ENCODE measurements around the gene ITPKC.
"Not testable (repeated sequence)": the region's sequence is repeated elsewhere in the genome, so short reads cannot be mapped to it uniquely, and the experiment has no call there.

The ITPKC gene

DNA sequence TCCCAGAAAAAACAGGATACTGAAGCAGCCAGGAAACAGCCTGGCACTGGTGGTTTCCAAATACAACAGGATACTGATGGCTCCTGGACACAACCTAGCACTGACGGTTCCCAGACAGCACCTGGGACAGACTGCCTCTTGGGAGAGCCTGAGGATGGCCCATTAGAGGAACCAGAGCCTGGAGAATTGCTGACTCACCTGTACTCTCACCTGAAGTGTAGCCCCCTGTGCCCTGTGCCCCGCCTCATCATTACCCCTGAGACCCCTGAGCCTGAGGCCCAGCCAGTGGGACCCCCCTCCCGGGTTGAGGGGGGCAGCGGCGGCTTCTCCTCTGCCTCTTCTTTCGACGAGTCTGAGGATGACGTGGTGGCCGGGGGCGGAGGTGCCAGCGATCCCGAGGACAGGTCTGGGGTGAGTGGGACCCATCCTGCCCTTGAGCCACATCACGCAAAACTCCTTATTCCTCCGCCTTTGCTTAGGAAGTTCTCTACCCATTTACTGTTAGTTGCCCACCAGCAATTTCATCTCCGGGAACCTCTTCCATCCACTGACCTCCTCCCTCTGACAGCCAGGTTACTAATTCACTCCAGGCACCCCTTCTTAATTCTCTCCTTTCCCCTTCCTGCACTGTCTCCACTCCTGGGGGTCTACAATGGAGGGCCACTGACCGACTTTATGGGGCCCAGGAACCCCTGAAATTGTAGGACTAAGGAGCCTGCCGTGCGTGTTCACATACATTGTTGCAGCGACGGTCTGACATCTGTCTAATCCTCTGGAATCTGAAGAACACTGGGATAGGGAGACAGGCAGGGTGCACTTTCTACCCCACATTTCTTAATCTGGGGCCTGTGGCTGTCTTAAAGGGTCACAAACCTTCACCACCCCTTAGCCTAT lies 1.2 kb downstream of the ITPKC start:
- DNase-seq = no peak

- DNase-seq = no peak
Observed at GRCh38 chr19:40718774-40719391, 2.0 kb downstream of the ITPKC start.

DNA sequence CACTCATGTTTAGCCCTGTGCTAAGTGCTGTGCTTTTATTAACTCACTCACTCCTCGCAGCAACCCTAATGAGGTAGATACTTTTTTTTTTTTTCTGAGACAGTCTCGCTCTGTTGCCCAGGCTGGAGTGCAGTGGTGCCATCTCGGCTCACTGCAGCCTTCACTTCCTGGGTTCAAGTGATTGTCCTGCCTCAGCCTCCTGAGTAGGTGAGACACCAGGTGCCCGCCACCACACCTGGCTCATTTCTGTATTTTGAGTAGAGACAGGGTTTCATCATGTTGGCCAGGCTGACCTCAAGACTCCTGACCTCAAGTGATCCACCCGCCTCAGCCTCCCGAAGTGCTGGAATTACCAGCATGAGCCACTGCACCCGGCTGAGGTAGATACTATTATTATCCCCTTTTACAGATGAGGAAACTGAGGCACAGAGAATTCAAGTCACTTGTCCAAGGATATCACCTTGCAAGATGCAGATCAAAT lies 2.5 kb downstream of the ITPKC start:
- DNase-seq = no peak

- DNase-seq = no peak
Observed at GRCh38 chr19:40721140-40721486, 4.2 kb downstream of the ITPKC start.

DNA sequence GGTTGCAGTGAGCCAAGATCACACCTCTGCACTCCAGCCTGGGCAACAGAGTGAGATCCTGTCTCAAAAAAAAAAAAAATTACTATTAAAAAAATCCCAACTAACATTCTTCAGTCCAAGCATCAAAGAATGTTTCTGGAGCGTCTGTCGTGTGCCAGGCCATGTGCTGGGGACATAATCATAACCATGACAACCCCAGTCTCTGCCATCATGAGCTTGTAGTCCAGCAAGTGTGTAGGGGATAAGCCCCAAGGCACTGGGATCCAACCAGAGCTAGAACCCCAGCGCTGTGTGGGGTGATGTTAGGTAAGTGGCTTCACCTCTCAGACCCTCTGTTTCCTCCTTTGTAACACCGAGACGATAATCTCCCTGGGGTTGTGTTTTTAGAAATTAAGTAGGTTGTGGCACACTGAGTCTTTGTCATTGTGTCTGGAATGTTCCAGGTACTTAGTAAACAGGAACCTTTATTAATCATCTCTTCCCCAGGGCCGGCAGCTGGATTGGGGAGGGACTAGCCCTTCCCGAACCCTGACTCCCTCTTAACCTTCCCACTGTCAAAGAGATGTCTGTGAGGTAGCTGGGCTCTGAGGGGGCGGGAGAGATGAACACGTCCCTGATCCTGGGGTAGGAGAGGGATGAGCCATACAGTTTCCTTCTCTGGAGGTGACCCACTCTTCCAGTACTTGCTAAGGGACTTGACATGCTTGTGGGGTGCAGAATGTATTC lies 5.2 kb downstream of the ITPKC start:
- no peak for DNase-seq

GRCh38 chr19:40723661-40724254 lies 6.8 kb downstream of the ITPKC start:
- no peak for DNase-seq

- DNase-seq = no peak
Observed at GRCh38 chr19:40724315-40724714, 7.4 kb downstream of the ITPKC start.

- DNase-seq = no peak
Observed at GRCh38 chr19:40724855-40725254, 7.9 kb downstream of the ITPKC start.

DNA sequence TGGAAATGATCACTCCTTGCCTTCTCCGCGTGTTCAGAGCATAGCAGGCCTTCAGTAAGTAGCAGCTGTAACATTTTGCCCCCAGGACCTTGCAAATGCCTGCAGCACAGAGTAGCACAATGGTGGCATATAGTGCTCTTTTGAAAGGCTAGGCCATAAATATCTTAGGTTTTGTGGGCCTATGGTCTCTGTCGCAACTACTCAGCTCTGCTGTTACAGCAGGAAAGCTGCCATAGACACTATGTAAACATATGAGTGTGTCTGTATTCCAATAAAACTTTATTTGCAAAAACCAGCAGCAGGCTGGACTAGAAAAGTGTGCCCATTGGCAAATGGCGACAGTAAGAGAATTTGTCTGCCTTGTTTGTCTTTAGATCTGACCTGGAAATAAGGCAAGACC lies 9.4 kb downstream of the ITPKC start:
- DNase-seq = no peak

- DNase-seq = not testable (repeated sequence)
Observed at GRCh38 chr19:40730065-40730464, 13.2 kb downstream of the ITPKC start.

DNA sequence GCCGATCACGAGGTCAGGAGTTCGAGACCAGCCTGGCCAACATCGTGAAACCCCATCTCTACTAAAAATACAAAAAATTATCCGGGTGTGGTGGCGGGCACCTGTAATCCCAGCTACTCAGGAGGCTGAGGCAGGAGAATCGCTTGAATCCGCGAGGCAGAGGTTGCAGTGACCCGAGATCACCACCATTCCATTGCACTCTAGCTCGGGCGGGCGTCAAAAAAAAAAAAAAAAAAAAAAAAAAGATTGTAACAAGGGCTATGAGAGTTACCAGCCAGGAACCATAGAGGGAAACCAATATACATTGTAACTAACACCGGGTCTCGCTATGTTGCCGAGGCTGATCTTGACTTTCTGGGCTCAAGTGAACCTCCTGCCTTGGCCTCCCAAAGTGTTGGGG lies 15.4 kb downstream of the ITPKC start:
- DNase-seq = not testable (repeated sequence)

GRCh38 chr19:40733149-40733548 lies 16.2 kb downstream of the ITPKC start:
- no peak for DNase-seq

GRCh38 chr19:40735013-40735771 lies 18.3 kb downstream of the ITPKC start:
- DNase-seq = no peak

GRCh38 chr19:40736661-40737060 lies 19.7 kb downstream of the ITPKC start:
- DNase-seq = no peak

DNA sequence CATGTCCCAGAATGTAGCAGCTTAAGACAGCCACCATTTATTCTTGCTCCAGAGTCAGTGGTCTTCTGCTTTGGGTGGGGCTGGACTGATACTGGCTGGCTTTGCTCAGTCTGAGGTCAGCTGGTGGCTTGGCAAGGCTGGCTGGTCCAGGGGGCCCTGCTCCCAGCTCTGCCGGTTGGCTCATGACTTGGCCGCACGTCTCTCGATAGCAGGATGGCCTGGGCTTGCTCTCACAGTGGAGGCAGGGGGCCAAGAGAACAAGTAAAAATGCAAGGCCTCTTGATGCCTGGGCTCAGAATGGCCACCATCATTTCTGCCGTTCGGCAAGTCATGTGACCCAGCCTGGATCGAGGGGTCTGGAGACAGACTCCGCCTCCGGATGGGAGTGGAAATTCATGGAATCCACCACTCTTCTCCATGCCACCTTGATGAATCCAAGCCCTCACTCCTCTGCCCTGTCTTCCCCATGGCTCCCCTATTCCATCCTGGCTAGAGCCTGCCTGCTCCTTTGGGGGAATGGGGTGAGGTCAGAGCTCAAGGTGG lies 20.3 kb downstream of the ITPKC start:
- DNase-seq = no peak

- DNase-seq = no peak
Observed at GRCh38 chr19:40739030-40739839, 22.3 kb downstream of the ITPKC start.

GRCh38 chr19:40739871-40740703 lies 23.2 kb downstream of the ITPKC start:
- no peak for DNase-seq

GRCh38 chr19:40740747-40741146 lies 23.8 kb downstream of the ITPKC start:
- DNase-seq = no peak

DNA sequence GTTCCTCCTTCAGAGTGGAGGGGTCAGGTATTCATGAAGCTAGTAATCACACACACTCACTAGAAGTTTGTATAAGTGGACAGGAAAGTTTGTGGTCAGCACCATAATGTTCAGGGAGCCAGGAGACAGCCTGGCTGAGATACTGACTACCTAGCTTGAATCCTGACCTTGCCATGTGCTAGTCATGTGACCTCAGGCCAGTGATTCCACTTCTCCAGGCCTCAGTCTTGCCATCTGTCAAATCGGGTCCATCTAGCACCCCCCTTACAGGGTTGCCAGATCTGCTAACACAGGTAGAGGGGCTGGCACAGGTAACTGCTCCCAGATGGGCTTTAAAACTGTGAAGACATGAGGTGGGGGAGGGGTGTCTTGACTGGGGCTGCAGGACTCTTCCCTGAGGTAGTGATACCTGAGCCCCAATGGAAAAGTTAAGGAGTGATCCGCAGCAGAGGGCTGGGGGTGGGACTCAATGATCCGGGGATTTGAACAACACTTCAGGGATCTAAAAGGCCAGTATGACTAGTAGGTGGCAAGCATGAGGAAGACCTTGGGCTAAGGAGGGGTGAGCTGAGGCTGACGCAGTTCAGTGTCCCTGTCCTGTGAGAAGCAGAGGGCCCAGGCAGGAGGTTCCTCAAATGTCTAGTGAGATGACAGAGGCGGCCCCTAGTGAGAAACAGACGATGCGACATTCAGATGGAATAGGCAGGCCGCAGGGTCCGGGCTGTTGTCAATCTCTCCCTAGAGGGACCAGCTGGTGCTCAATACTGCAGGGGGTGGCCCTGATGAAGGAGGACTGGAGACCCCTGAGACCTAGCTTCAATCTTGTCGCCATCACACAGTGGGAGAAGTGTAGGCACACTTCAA lies 24.8 kb downstream of the ITPKC start:
- no peak for DNase-seq
